Measurements from ENCODE around the gene CCP110.

- no peak for TF ChIP-seq CTCF (conservative IDR thresholded peaks at IDR 0.05; ENCODE audit: low read depth, low read length)
- no peak for TF ChIP-seq EZH2 (IDR thresholded peaks at IDR 0.05; ENCODE audit: borderline replicate concordance, low read depth, low read length, poor library complexity, severe bottlenecking)
These were observed 33.1 kb upstream of the CCP110 start for GRCh38 chr16:19490619-19491018.
